Spleen (tissue), 11 donors: ENCODE results near the gene TCHP. TPM values are rescaled to one million over a fixed set of nuclear protein-coding genes. Genes with fewer than 3 reads are reported as not detected.

Source experiments
- DNase-seq: peaks from one replicate; pipeline ENCODE4 v3.0.0-alpha.2; 2020
- H3K27ac ChIP-seq, 8 donors: fragments of 200-600 bp; sonication (generic) in 7 of 8; 1 replicate in 4 of 8; 2 replicates in 4 of 8; pipeline versions ENCODE4 v1.5.0 to v1.8.0; 2016 to 2021; ENCODE audit warnings: inconsistent platforms in 4 of 8, mild to moderate bottlenecking in 4 of 8, moderate library complexity in 1 of 8
- H3K27me3 ChIP-seq, 7 donors: fragments of 200-600 bp; sonication (generic) in 6 of 7; replicated peaks in 1 of 7; 1 replicate in 4 of 7; 2 replicates in 3 of 7; pipeline versions ENCODE4 v1.5.0 to v1.8.0; 2016 to 2021; ENCODE audit warnings: inconsistent platforms in 3 of 7, mild to moderate bottlenecking in 1 of 7
- H3K36me3 ChIP-seq, 6 donors: fragments of 200-600 bp; sonication (generic) in 5 of 6; 1 replicate in 4 of 6; 2 replicates in 2 of 6; pipeline versions ENCODE4 v1.5.0 to v1.8.0; 2016 to 2021; ENCODE audit warnings: inconsistent platforms in 2 of 6
- H3K4me1 ChIP-seq, 6 donors: fragments of 200-600 bp; sonication (generic) in 5 of 6; 1 replicate in 3 of 6; 2 replicates in 3 of 6; pipeline versions ENCODE4 v1.5.0 to v1.8.0; 2016 to 2021; ENCODE audit warnings: inconsistent platforms in 3 of 6
- H3K4me3 ChIP-seq, 8 donors: fragments of 200-600 bp; sonication (generic) in 7 of 8; 1 replicate in 4 of 8; 2 replicates in 4 of 8; pipeline versions ENCODE4 v1.5.0 to v1.8.0; 2016 to 2021; ENCODE audit warnings: inconsistent platforms in 4 of 8, mild to moderate bottlenecking in 4 of 8, moderate library complexity in 2 of 8
- H3K9me3 ChIP-seq, 8 donors: fragments of 200-600 bp; sonication (generic) in 7 of 8; 1 replicate in 4 of 8; 2 replicates in 4 of 8; pipeline versions ENCODE4 v1.5.0 to v1.8.0; 2016 to 2021; ENCODE audit warnings: inconsistent platforms in 4 of 8
- CTCF ChIP-seq, 11 experiments: fragments of 200-600 bp in 7 of 11; fragments of 450-650 bp in 4 of 11; sonication (generic) in 4 of 11; IDR thresholded peaks in 8 of 11; conservative IDR thresholded peaks in 3 of 11; 1 replicate in 7 of 11; 2 replicates in 4 of 11; pipeline versions ENCODE4 v1.4.0 to v1.8.0; 2016 to 2021; ENCODE audit warnings: antibody characterized with exemption in 11 of 11, inconsistent platforms in 4 of 11, mild to moderate bottlenecking in 1 of 11
- POLR2A ChIP-seq, 3 donors: fragments of 450-650 bp; IDR thresholded peaks; one replicate each; pipeline ENCODE4 v1.5.1; 2017; ENCODE audit warnings: antibody characterized with exemption in 3 of 3, mild to moderate bottlenecking in 1 of 3
- POLR2AphosphoS5 ChIP-seq, 3 donors: sonication (generic); formaldehyde crosslinking; IDR thresholded peaks; one replicate each; pipeline ENCODE4 v1.5.1; 2017; ENCODE audit warnings: antibody characterized with exemption in 3 of 3
- WGBS, 5 donors: extraction: QIAGEN DNeasy Blood & Tissue Kit in 3 of 5; methylation state at CpG; one replicate each; pipeline versions ENCODE4 v1.1.5 to v1.1.7; 2013 to 2018; 5-methylcytosine and 5-hydroxymethylcytosine counted together
- intact Hi-C: fragments of 100-400 bp; cut with DNase I; formaldehyde crosslinking; loops from one replicate; pipeline ENCODE4 v1.15.0; 2023; ENCODE audit warnings: low total_unique reads
- polyA plus RNA-seq, 3 donors: library from polyadenylated mRNA; stranded (reverse); fragments of 200-250 nt; gene quantifications; one replicate each; pipeline ENCODE4 v1.2.1, GENCODE V29; 2013
- total RNA-seq, 7 donors: library from RNA; depleted of rRNA in 3 of 7; stranded (reverse); fragments of >200 nt in 3 of 7; fragmentation: NEBNext Ultra II Directional in 4 of 7; extraction: Animal tissue kit (Norgen Biotek cat#: 25700) in 4 of 7; gene quantifications; one replicate each; pipeline versions ENCODE4 v1.1.0 to v1.2.1, GENCODE V29; 2016 to 2021
- donor health status: healthy with polysubstance abuse.
- donor health status: DM: no; HTN: no; CAD: no; lungs with moderate emphysema.
- donor health status: DM: no; HTN: no; CAD: no.
- donor health status: Bipolar disorder and iron deficiency.
- donor health status: healthy.
- donor health status: DM: no; HTN: no; CAD: no.
- donor health status: DM: yes; HTN: yes; CAD: no.

TCHP gene
- total and polyA plus RNA-seq, 10 donors = 7.3 to 35.9 (median 24.5) TPM

- TF ChIP-seq POLR2AphosphoS5 (IDR thresholded peaks at IDR 0.05) (peak in 1 of 3 donors; percentile 54), CTCF (IDR thresholded peaks at IDR 0.05 in 8 of 11, conservative IDR thresholded peaks at IDR 0.05 in 3 of 11) (no peak)
- H3K9me3 ChIP-seq = no peaks in the 10 kb centered on the region
- peak overlapping the region; percentile 40 to 80 (median 72) for H3K27ac ChIP-seq
- no peaks in the 10 kb centered on the region for H3K27me3 ChIP-seq
- no peak overlapping the region for H3K4me3 ChIP-seq
- intact Hi-C loops = no loop called here
- peaks cover 0 to 100% (median 69%) of the 10 kb centered on the region in 6 donors for H3K36me3 ChIP-seq
- peaks cover 0 to 48% (median 10%) of the 10 kb centered on the region in 6 donors for H3K4me1 ChIP-seq
- DNase-seq = no peak
- 65 to 81% (median 72%) methylated on average over 5 of the region's 5 CpGs for WGBS, 5 donors
These were observed 37.3 kb downstream of the TCHP start for GRCh38 chr12:109937371-109937770.

GRCh38 chr12:109938947-109939346 is 38.9 kb downstream of the TCHP start:
- Histone ChIP-seq H3K27me3 (no peaks in the 10 kb centered on the region), H3K36me3 (peaks cover 0 to 100% (median 57%) of the 10 kb centered on the region in 6 donors), H3K4me3 (no peak overlapping the region), H3K4me1 (peaks cover 0 to 39% (median 10%) of the 10 kb centered on the region in 6 donors), H3K27ac (peak overlapping the region in 5 of 8 donors; percentile 62 to 80 (median 76)), H3K9me3 (no peaks in the 10 kb centered on the region)
- intact Hi-C loops = no loop called here
- no peak for TF ChIP-seq POLR2A (IDR thresholded peaks at IDR 0.05)
- no peak for TF ChIP-seq CTCF (IDR thresholded peaks at IDR 0.05 in 8 of 11, conservative IDR thresholded peaks at IDR 0.05 in 3 of 11)
- peak in 1 of 3 donors; percentile 13 for TF ChIP-seq POLR2AphosphoS5 (IDR thresholded peaks at IDR 0.05)
- DNase-seq = no peak
- 91 to 99% (median 96%) methylated on average over 7 of the region's 7 CpGs for WGBS, 5 donors

GRCh38 chr12:109939504-109939903 is 39.4 kb downstream of the TCHP start:
- peak overlapping the region in 1 of 8 donors; percentile 80 for H3K27ac ChIP-seq
- no peaks in the 10 kb centered on the region for H3K27me3 ChIP-seq
- peaks cover 0 to 39% (median 11%) of the 10 kb centered on the region in 6 donors for H3K4me1 ChIP-seq
- H3K4me3 ChIP-seq = no peak overlapping the region
- intact Hi-C loops = no loop called here
- DNase-seq = no peak
- TF ChIP-seq CTCF (IDR thresholded peaks at IDR 0.05 in 8 of 11, conservative IDR thresholded peaks at IDR 0.05 in 3 of 11) (no peak), POLR2AphosphoS5 (IDR thresholded peaks at IDR 0.05) (no peak), POLR2A (IDR thresholded peaks at IDR 0.05) (no peak)
- peaks cover 0 to 100% (median 53%) of the 10 kb centered on the region in 6 donors for H3K36me3 ChIP-seq
- WGBS, 5 donors = 90 to 100% (median 94%) methylated on average over 2 of the region's 2 CpGs
- H3K9me3 ChIP-seq = no peaks in the 10 kb centered on the region

- intact Hi-C loops = no loop called here
- no peak for TF ChIP-seq POLR2A (IDR thresholded peaks at IDR 0.05)
- no peak for TF ChIP-seq POLR2AphosphoS5 (IDR thresholded peaks at IDR 0.05)
- TF ChIP-seq CTCF (IDR thresholded peaks at IDR 0.05 in 8 of 11, conservative IDR thresholded peaks at IDR 0.05 in 3 of 11) = no peak
- H3K9me3 ChIP-seq = no peaks in the 10 kb centered on the region
- WGBS, 5 donors = 95 to 98% (median 96%) methylated on average over 6 of the region's 6 CpGs
- peaks cover 0 to 100% (median 46%) of the 10 kb centered on the region in 6 donors for H3K36me3 ChIP-seq
- no peak overlapping the region for H3K4me3 ChIP-seq
- no peaks in the 10 kb centered on the region for H3K27me3 ChIP-seq
- peaks cover 0 to 48% (median 20%) of the 10 kb centered on the region in 6 donors for H3K4me1 ChIP-seq
- no peak overlapping the region for H3K27ac ChIP-seq
- no peak for DNase-seq
These were observed 40.4 kb downstream of the TCHP start for GRCh38 chr12:109940339-109940923.
